Testis (tissue), 3 donors: ENCODE measurements around the gene MAPKAPK2. TPM values are rescaled to one million over a fixed set of nuclear protein-coding genes. Genes with fewer than 3 reads are reported as not detected.
A peak's percentile ranks its signal among the peaks of the same experiment; 100 is the strongest.

Experiments used
- DNase-seq: peaks from one replicate; pipeline ENCODE4 v3.0.0-alpha.2; 2019
- H3K27ac ChIP-seq, 2 donors: fragments of 200-600 bp; sonication (generic); one replicate each; pipeline ENCODE4 v1.5.1; 2019
- H3K27me3 ChIP-seq: fragments of 200-600 bp; sonication (generic); one replicate; pipeline ENCODE4 v1.5.1; 2019
- H3K36me3 ChIP-seq: fragments of 200-600 bp; sonication (generic); one replicate; pipeline ENCODE4 v1.5.1; 2017; ENCODE audit warnings: low read depth; ENCODE audit errors: missing control alignments
- H3K4me1 ChIP-seq: fragments of 200-600 bp; sonication (generic); one replicate; pipeline ENCODE4 v1.5.1; 2019
- H3K4me3 ChIP-seq, 2 donors: fragments of 200-600 bp; sonication (generic); one replicate each; pipeline ENCODE4 v1.5.1; 2017 to 2019
- H3K9me3 ChIP-seq: fragments of 200-600 bp; sonication (generic); one replicate; pipeline ENCODE4 v1.5.1; 2017
- CTCF ChIP-seq, 3 experiments: fragments of 450-650 bp in 2 of 3; fragments of 200-600 bp in 1 of 3; sonication (generic) in 1 of 3; IDR thresholded peaks; one replicate each; pipeline ENCODE4 v1.5.1; 2016 to 2019; ENCODE audit warnings: antibody characterized with exemption in 3 of 3, mild to moderate bottlenecking in 2 of 3, moderate library complexity in 1 of 3
- POLR2A ChIP-seq: fragments of 450-650 bp; IDR thresholded peaks from one replicate; pipeline ENCODE4 v1.6.1; 2017; ENCODE audit warnings: antibody characterized with exemption, mild to moderate bottlenecking, moderate library complexity
- WGBS, 2 donors: methylation state at CpG; one replicate each; pipeline ENCODE4 v1.1.5; 2018; 5-methylcytosine and 5-hydroxymethylcytosine counted together
- intact Hi-C: fragments of 100-400 bp; cut with DNase I; formaldehyde crosslinking; loops from one replicate; pipeline ENCODE4 v1.15.1; 2023; ENCODE audit warnings: low total_unique reads
- polyA plus RNA-seq: library from polyadenylated mRNA; stranded (reverse); fragments of 350-450 nt; fragmentation: Illumina TruSeq; extraction: RNeasy Lipid Tissue Mini Kit (QIAGEN cat#74804); gene quantifications from one replicate; pipeline ENCODE4 v1.2.3, GENCODE V29; 2014; ENCODE audit warnings: low read depth, low replicate concordance; ENCODE audit not compliant: insufficient read depth
- total RNA-seq, 2 donors: library from RNA; depleted of rRNA; stranded (reverse); fragments of >200 nt; gene quantifications; one replicate each; pipeline ENCODE4 v1.2.3, GENCODE V29; 2016

The MAPKAPK2 gene
- total and polyA plus RNA-seq, 3 donors from 2014 or later: 66.3 to 76.5 (median 69.1) TPM

- H3K9me3 ChIP-seq: no peaks in the 10 kb centered on the region
- no peaks in the 10 kb centered on the region for H3K36me3 ChIP-seq
- no peaks in the 10 kb centered on the region for H3K27me3 ChIP-seq
- H3K27ac ChIP-seq: no peak overlapping the region
- no peak for TF ChIP-seq CTCF (IDR thresholded peaks at IDR 0.05)
- TF ChIP-seq POLR2A: no peak
- 61 to 73% methylated on average over 2 of the region's 2 CpGs for WGBS, 2 donors
- no peak for DNase-seq
- intact Hi-C loops: no loop called here
- no peak overlapping the region for H3K4me3 ChIP-seq
- H3K4me1 ChIP-seq: peaks cover 59% of the 10 kb centered on the region
Measured at GRCh38 chr1:206687915-206688442, 3.3 kb downstream of the MAPKAPK2 start.

- peak; percentile 52 for DNase-seq
- no peak for TF ChIP-seq POLR2A
- Histone ChIP-seq H3K4me3 (no peak overlapping the region), H3K36me3 (no peaks in the 10 kb centered on the region), H3K27ac (no peak overlapping the region), H3K9me3 (no peaks in the 10 kb centered on the region), H3K4me1 (peaks cover 68% of the 10 kb centered on the region), H3K27me3 (no peaks in the 10 kb centered on the region)
- 50 to 55% methylated on average over 2 of the region's 2 CpGs for WGBS, 2 donors
- intact Hi-C loops: no loop called here
Measured at GRCh38 chr1:206690516-206690915, 5.8 kb downstream of the MAPKAPK2 start.

- WGBS, 2 donors: 36 to 41% methylated on average over 8 of the region's 8 CpGs
- Histone ChIP-seq H3K27ac (peak overlapping the region in 1 of 2 donors; percentile 74), H3K4me3 (no peak overlapping the region), H3K4me1 (peaks cover 67% of the 10 kb centered on the region), H3K27me3 (no peaks in the 10 kb centered on the region), H3K9me3 (no peaks in the 10 kb centered on the region), H3K36me3 (no peaks in the 10 kb centered on the region)
- DNase-seq: no peak
- intact Hi-C loops: no loop called here
- TF ChIP-seq CTCF (IDR thresholded peaks at IDR 0.05): no peak
- TF ChIP-seq POLR2A: no peak
Measured at GRCh38 chr1:206691604-206692003, 6.9 kb downstream of the MAPKAPK2 start.

- 27 to 33% methylated on average over 10 of the region's 10 CpGs for WGBS, 2 donors
- H3K4me1 ChIP-seq: peaks cover 65% of the 10 kb centered on the region
- DNase-seq: peak; percentile 85
Measured at GRCh38 chr1:206693029-206693428, 8.3 kb downstream of the MAPKAPK2 start.

GRCh38 chr1:206693592-206693991 is 8.9 kb downstream of the MAPKAPK2 start:
- Histone ChIP-seq H3K4me1 (peaks cover 63% of the 10 kb centered on the region), H3K27me3 (no peaks in the 10 kb centered on the region), H3K27ac (peak overlapping the region; percentile 64 to 74), H3K4me3 (no peak overlapping the region), H3K36me3 (no peaks in the 10 kb centered on the region), H3K9me3 (no peaks in the 10 kb centered on the region)
- no peak for TF ChIP-seq CTCF (IDR thresholded peaks at IDR 0.05)
- TF ChIP-seq POLR2A: no peak
- WGBS, 2 donors: 25 to 71% methylated on average over 2 to 7 of the region's 7 CpGs
- no peak for DNase-seq
- intact Hi-C loops: no loop called here

More at GRCh38 chr1:206693029-206693428, 8.3 kb downstream of the MAPKAPK2 start:
- H3K27ac ChIP-seq: peak overlapping the region; percentile 64 to 74
- H3K27me3 ChIP-seq: no peaks in the 10 kb centered on the region
- H3K4me3 ChIP-seq: no peak overlapping the region
- TF ChIP-seq CTCF (IDR thresholded peaks at IDR 0.05) (no peak), POLR2A (no peak)
- intact Hi-C loops: no loop called here
- no peaks in the 10 kb centered on the region for H3K36me3 ChIP-seq
- no peaks in the 10 kb centered on the region for H3K9me3 ChIP-seq
